H1 (cell line): ENCODE data around the gene TMSB15C. TPM values are rescaled to one million over a fixed set of nuclear protein-coding genes. Genes with fewer than 3 reads are reported as not detected.

Source experiments
- CREB1 ChIP-seq: IDR thresholded peaks from 2 replicates; pipeline ENCODE4 v1.6.1; 2012; ENCODE audit warnings: inconsistent platforms
- CTBP2 ChIP-seq: IDR thresholded peaks from 2 replicates; pipeline ENCODE4 v1.7.0; 2011; ENCODE audit warnings: borderline replicate concordance, mild to moderate bottlenecking, moderate library complexity, mixed read lengths, low read length; ENCODE audit not compliant: insufficient read depth, insufficient read length
- KDM5A ChIP-seq: fragments of 200-600 bp; IDR thresholded peaks from 2 replicates; pipeline ENCODE4 v1.7.1; 2012; ENCODE audit warnings: mild to moderate bottlenecking, low read length, inconsistent platforms, mixed read lengths
- SIRT6 ChIP-seq: IDR thresholded peaks from one replicate; pipeline ENCODE4 v1.7.1; 2012; ENCODE audit warnings: low read length, inconsistent platforms
- SUZ12 ChIP-seq: fragments of 200-600 bp; sonication (generic); IDR thresholded peaks from 2 replicates; pipeline ENCODE4 v1.6.1; 2012; ENCODE audit warnings: mild to moderate bottlenecking, inconsistent platforms, low read length, moderate library complexity, mixed read lengths
- polyA plus RNA-seq, 7 experiments: library from polyadenylated mRNA; depleted of rRNA in 3 of 7; stranded (reverse) in 5 of 7; unstranded in 2 of 7; fragments of >200 nt in 5 of 7; fragments of 200-250 nt in 2 of 7; gene quantifications; 1 replicate in 5 of 7; 2 replicates in 1 of 7; 4 replicates in 1 of 7; pipeline versions ENCODE4 v1.2.1 to v1.2.3, GENCODE V29; 2011 to 2013; ENCODE audit warnings: missing spikeins in 2 of 7, mixed read lengths in 2 of 7
- total RNA-seq: library from RNA; stranded (reverse); fragmentation: NEBNext Ultra II Directional; extraction: Animal tissue kit (Norgen Biotek cat#: 25700); gene quantifications from 2 replicates; pipeline ENCODE4 v1.2.1, GENCODE V29; 2021
- TF ChIP-seq, protein P1 (sequence below): fragments of 300-600 bp; sonication (generic); IDR thresholded peaks from 2 replicates; pipeline ENCODE4 v1.7.1; 2012; ENCODE audit warnings: low read length, moderate library complexity, mild to moderate bottlenecking, inconsistent platforms; ENCODE audit not compliant: insufficient replicate concordance

The TMSB15C gene
- total and polyA plus RNA-seq, 2 of the 8 experiments (the other 6 are each of a cell fraction or from before 2014, with no cell fraction given) = 1.5 to 2.6 TPM

DNA sequence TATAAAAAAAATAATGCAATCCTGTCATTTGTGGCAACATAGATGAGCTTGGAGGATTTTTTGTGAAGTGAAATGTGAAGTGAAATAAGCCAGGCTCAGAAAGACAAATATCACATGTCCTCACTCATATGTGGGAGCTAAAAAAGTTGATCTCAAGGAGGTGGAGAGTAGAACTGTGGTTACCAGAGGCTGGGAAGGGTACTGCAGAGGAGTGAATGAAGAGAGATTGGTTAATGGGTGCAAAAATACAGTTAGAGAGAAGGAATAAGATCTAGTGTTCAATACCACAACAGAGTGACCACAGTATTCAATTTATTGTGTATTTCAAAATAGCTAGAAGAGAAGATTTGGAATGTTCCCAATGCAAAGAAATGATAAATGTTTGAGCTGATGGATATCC lies 22.9 kb upstream of the TMSB15C start (continued):
- TF ChIP-seq, protein P1, sequence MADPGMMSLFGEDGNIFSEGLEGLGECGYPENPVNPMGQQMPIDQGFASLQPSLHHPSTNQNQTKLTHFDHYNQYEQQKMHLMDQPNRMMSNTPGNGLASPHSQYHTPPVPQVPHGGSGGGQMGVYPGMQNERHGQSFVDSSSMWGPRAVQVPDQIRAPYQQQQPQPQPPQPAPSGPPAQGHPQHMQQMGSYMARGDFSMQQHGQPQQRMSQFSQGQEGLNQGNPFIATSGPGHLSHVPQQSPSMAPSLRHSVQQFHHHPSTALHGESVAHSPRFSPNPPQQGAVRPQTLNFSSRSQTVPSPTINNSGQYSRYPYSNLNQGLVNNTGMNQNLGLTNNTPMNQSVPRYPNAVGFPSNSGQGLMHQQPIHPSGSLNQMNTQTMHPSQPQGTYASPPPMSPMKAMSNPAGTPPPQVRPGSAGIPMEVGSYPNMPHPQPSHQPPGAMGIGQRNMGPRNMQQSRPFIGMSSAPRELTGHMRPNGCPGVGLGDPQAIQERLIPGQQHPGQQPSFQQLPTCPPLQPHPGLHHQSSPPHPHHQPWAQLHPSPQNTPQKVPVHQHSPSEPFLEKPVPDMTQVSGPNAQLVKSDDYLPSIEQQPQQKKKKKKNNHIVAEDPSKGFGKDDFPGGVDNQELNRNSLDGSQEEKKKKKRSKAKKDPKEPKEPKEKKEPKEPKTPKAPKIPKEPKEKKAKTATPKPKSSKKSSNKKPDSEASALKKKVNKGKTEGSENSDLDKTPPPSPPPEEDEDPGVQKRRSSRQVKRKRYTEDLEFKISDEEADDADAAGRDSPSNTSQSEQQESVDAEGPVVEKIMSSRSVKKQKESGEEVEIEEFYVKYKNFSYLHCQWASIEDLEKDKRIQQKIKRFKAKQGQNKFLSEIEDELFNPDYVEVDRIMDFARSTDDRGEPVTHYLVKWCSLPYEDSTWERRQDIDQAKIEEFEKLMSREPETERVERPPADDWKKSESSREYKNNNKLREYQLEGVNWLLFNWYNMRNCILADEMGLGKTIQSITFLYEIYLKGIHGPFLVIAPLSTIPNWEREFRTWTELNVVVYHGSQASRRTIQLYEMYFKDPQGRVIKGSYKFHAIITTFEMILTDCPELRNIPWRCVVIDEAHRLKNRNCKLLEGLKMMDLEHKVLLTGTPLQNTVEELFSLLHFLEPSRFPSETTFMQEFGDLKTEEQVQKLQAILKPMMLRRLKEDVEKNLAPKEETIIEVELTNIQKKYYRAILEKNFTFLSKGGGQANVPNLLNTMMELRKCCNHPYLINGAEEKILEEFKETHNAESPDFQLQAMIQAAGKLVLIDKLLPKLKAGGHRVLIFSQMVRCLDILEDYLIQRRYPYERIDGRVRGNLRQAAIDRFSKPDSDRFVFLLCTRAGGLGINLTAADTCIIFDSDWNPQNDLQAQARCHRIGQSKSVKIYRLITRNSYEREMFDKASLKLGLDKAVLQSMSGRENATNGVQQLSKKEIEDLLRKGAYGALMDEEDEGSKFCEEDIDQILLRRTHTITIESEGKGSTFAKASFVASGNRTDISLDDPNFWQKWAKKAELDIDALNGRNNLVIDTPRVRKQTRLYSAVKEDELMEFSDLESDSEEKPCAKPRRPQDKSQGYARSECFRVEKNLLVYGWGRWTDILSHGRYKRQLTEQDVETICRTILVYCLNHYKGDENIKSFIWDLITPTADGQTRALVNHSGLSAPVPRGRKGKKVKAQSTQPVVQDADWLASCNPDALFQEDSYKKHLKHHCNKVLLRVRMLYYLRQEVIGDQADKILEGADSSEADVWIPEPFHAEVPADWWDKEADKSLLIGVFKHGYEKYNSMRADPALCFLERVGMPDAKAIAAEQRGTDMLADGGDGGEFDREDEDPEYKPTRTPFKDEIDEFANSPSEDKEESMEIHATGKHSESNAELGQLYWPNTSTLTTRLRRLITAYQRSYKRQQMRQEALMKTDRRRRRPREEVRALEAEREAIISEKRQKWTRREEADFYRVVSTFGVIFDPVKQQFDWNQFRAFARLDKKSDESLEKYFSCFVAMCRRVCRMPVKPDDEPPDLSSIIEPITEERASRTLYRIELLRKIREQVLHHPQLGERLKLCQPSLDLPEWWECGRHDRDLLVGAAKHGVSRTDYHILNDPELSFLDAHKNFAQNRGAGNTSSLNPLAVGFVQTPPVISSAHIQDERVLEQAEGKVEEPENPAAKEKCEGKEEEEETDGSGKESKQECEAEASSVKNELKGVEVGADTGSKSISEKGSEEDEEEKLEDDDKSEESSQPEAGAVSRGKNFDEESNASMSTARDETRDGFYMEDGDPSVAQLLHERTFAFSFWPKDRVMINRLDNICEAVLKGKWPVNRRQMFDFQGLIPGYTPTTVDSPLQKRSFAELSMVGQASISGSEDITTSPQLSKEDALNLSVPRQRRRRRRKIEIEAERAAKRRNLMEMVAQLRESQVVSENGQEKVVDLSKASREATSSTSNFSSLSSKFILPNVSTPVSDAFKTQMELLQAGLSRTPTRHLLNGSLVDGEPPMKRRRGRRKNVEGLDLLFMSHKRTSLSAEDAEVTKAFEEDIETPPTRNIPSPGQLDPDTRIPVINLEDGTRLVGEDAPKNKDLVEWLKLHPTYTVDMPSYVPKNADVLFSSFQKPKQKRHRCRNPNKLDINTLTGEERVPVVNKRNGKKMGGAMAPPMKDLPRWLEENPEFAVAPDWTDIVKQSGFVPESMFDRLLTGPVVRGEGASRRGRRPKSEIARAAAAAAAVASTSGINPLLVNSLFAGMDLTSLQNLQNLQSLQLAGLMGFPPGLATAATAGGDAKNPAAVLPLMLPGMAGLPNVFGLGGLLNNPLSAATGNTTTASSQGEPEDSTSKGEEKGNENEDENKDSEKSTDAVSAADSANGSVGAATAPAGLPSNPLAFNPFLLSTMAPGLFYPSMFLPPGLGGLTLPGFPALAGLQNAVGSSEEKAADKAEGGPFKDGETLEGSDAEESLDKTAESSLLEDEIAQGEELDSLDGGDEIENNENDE = no peak
- TF ChIP-seq SUZ12 (no peak), SIRT6 (no peak), CTBP2 (no peak), KDM5A (no peak), CREB1 (no peak)
